ENCODE measurements around the gene ABHD14A. TPM values are rescaled to one million over a fixed set of nuclear protein-coding genes. Genes with fewer than 3 reads are reported as not detected.

ABHD14A gene
- total and polyA plus RNA-seq, 9 donors = 5.1 to 36.1 (median 27.4) TPM

- no peak for DNase-seq
- WGBS, 3 donors = 70 to 79% (median 73%) methylated on average over 4 of the region's 4 CpGs
- no peaks in the 10 kb centered on the region for H3K9me3 ChIP-seq
- H3K4me3 ChIP-seq = no peak overlapping the region
- intact Hi-C loops (cut with DNase I) = no loop called here
- no peaks in the 10 kb centered on the region for H3K36me3 ChIP-seq
- no peak overlapping the region for H3K27ac ChIP-seq
- peaks cover 11% of the 10 kb centered on the region for H3K4me1 ChIP-seq (ENCODE audit: insufficient read depth)
- no peak for TF ChIP-seq CTCF (IDR thresholded peaks at IDR 0.05)
- TF ChIP-seq POLR2A (IDR thresholded peaks at IDR 0.05) = no peak
- TF ChIP-seq EP300 (IDR thresholded peaks at IDR 0.05) = no peak
- no peaks in the 10 kb centered on the region for H3K27me3 ChIP-seq
Observed at GRCh38 chr3:51969841-51970240, 5.0 kb upstream of the ABHD14A start.

GRCh38 chr3:51970606-51971300 is 4.1 kb upstream of the ABHD14A start:
- Histone ChIP-seq H3K4me1 (ENCODE audit: insufficient read depth) (peaks cover 11% of the 10 kb centered on the region), H3K27me3 (no peaks in the 10 kb centered on the region), H3K4me3 (no peak overlapping the region), H3K9me3 (no peaks in the 10 kb centered on the region), H3K36me3 (no peaks in the 10 kb centered on the region), H3K27ac (no peak overlapping the region)
- intact Hi-C loops (cut with DNase I) = no loop called here
- WGBS, 3 donors = 74 to 77% (median 75%) methylated on average over 6 of the region's 6 CpGs
- DNase-seq = no peak
- TF ChIP-seq POLR2A (IDR thresholded peaks at IDR 0.05) (no peak), CTCF (IDR thresholded peaks at IDR 0.05) (no peak), EP300 (IDR thresholded peaks at IDR 0.05) (no peak)

DNA sequence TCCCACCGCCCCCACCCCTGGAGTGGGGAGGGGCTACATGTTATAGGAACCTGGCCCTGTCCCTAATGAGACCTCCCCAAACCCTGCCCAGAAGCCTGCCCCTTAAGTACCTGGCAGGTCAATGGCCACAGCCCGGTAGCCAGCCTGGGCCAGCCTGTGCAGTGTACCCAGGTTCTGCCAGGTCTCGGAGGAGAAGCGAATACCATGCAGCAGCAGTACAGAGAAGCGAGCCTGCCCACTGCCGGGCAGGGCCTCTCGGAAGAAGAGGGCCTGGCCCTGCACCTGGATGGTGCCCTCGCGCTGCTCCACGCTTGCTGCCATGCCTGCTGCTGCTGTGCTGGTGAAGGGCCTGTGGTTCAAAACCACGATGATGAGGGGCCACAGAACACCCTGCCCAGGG is 3.5 kb upstream of the ABHD14A start:
- H3K9me3 ChIP-seq = no peaks in the 10 kb centered on the region
- WGBS, 3 donors = 90 to 97% (median 93%) methylated on average over 10 to 11 of the region's 11 CpGs
- H3K36me3 ChIP-seq = no peaks in the 10 kb centered on the region
- no peak overlapping the region for H3K4me3 ChIP-seq
- H3K4me1 ChIP-seq (ENCODE audit: insufficient read depth) = peaks cover 11% of the 10 kb centered on the region
- no peak overlapping the region for H3K27ac ChIP-seq
- H3K27me3 ChIP-seq = no peaks in the 10 kb centered on the region
- intact Hi-C loops (cut with DNase I) = no loop called here
- DNase-seq = peak in 1 of 5 donors; percentile 16
- no peak for TF ChIP-seq POLR2A (IDR thresholded peaks at IDR 0.05)
- no peak for TF ChIP-seq CTCF (IDR thresholded peaks at IDR 0.05)
- TF ChIP-seq EP300 (IDR thresholded peaks at IDR 0.05) = no peak

- H3K9me3 ChIP-seq = no peaks in the 10 kb centered on the region
- peak; percentile 51 to 69 (median 66) for DNase-seq
- peak overlapping the region; percentile 78 to 88 for H3K27ac ChIP-seq
- no peaks in the 10 kb centered on the region for H3K27me3 ChIP-seq
- 10 to 18% (median 13%) methylated on average over 30 of the region's 30 CpGs for WGBS, 3 donors
- no peaks in the 10 kb centered on the region for H3K36me3 ChIP-seq
- H3K4me3 ChIP-seq = peak overlapping the region; percentile 44
- intact Hi-C loops (cut with DNase I) = loop anchor here in 1 of 4 donors (1.0 kb wide), 1 partner anchor 32 kb away; the partner anchor contains the start of gene PARP3
- H3K4me1 ChIP-seq (ENCODE audit: insufficient read depth) = peaks cover 3% of the 10 kb centered on the region
- TF ChIP-seq EP300 (IDR thresholded peaks at IDR 0.05) = no peak
- peak in 1 of 3 donors; percentile 6 for TF ChIP-seq CTCF (IDR thresholded peaks at IDR 0.05)
- no peak for TF ChIP-seq POLR2A (IDR thresholded peaks at IDR 0.05)
Observed at GRCh38 chr3:51974277-51974962, 444 bp upstream of the ABHD14A start.

Measured in ovary (tissue), 9 donors.